Right lobe of liver (tissue), 6 donors: ENCODE measurements around the gene SEMA3A. TPM values are rescaled to one million over a fixed set of nuclear protein-coding genes. Genes with fewer than 3 reads are reported as not detected.

Source experiments
- ATAC-seq, 4 donors: fragments of 200-7000 bp; cut with Tn5 transposase; one replicate each; pipeline ENCODE4 v1.9.1; 2020; ENCODE audit warnings: mild to moderate bottlenecking in 4 of 4, moderate library complexity in 4 of 4
- DNase-seq, 3 donors: peaks; one replicate each; pipeline ENCODE4 v3.0.0-alpha.2; 2020
- H3K27ac ChIP-seq, 3 donors: fragments of 200-600 bp; one replicate each; pipeline ENCODE4 v1.8.0; 2022
- H3K27me3 ChIP-seq, 2 donors: fragments of 200-600 bp; one replicate each; pipeline ENCODE4 v1.8.0; 2022
- H3K36me3 ChIP-seq, 4 donors: fragments of 200-600 bp; sonication (generic) in 1 of 4; one replicate each; pipeline versions ENCODE4 v1.5.1 to v1.8.0; 2017 to 2022; ENCODE audit warnings: control low read depth in 1 of 4
- H3K4me1 ChIP-seq, 4 donors: fragments of 200-600 bp; sonication (generic) in 1 of 4; one replicate each; pipeline versions ENCODE4 v1.5.1 to v1.8.0; 2017 to 2022; ENCODE audit warnings: control low read depth in 1 of 4
- H3K4me3 ChIP-seq, 3 donors: fragments of 200-600 bp; one replicate each; pipeline ENCODE4 v1.8.0; 2022
- H3K9me3 ChIP-seq, 4 donors: fragments of 200-600 bp; sonication (generic) in 1 of 4; one replicate each; pipeline versions ENCODE4 v1.5.1 to v1.8.0; 2017 to 2022; ENCODE audit warnings: control low read depth in 1 of 4
- POLR2A ChIP-seq: fragments of 450-650 bp; IDR thresholded peaks from one replicate; pipeline ENCODE4 v1.6.1; 2017; ENCODE audit warnings: antibody characterized with exemption, mild to moderate bottlenecking
- WGBS: methylation state at CpG from one replicate; pipeline ENCODE4 v1.1.6; 2018; ENCODE audit warnings: low coverage, low lambda C conversion rate; ENCODE audit not compliant: insufficient coverage; ENCODE audit errors: missing lambda C conversion rate; 5-methylcytosine and 5-hydroxymethylcytosine counted together
- intact Hi-C, 2 donors: fragments of 100-400 bp; cut with DNase I; formaldehyde crosslinking; loops; one replicate each; pipeline versions ENCODE4 v1.11.2 to v1.14.1; 2022
- total RNA-seq, 6 experiments: library from RNA; depleted of rRNA in 2 of 6; stranded (reverse); fragments of >200 nt in 2 of 6; fragmentation: NEBNext Ultra II Directional in 3 of 6; extraction: Animal tissue kit (Norgen Biotek cat#: 25700) in 3 of 6; gene quantifications; one replicate each; pipeline versions ENCODE4 v1.1.0 to v1.2.4, GENCODE V29; 2016 to 2023
- TF ChIP-seq, protein P1 (sequence below), 4 donors: fragments of 200-600 bp in 3 of 4; fragments of 450-650 bp in 1 of 4; IDR thresholded peaks; one replicate each; pipeline versions ENCODE4 v1.5.1 to v1.8.0; 2016 to 2022; ENCODE audit warnings: antibody characterized with exemption in 4 of 4, mild to moderate bottlenecking in 2 of 4
- donor health status: DM: no; HTN: yes; CAD: no.
- donor health status: DM: no; HTN: no; CAD: no.
- donor health status: DM: no; HTN: no; CAD: no.
- donor health status: DM: no; HTN: yes; CAD: no.
- donor health status: DM: no; HTN: yes; CAD: no.

SEMA3A gene
- total RNA-seq, 6 experiments from 2014 or later: 0.12 to 0.57 (median 0.29) TPM; not detected in 1

DNA sequence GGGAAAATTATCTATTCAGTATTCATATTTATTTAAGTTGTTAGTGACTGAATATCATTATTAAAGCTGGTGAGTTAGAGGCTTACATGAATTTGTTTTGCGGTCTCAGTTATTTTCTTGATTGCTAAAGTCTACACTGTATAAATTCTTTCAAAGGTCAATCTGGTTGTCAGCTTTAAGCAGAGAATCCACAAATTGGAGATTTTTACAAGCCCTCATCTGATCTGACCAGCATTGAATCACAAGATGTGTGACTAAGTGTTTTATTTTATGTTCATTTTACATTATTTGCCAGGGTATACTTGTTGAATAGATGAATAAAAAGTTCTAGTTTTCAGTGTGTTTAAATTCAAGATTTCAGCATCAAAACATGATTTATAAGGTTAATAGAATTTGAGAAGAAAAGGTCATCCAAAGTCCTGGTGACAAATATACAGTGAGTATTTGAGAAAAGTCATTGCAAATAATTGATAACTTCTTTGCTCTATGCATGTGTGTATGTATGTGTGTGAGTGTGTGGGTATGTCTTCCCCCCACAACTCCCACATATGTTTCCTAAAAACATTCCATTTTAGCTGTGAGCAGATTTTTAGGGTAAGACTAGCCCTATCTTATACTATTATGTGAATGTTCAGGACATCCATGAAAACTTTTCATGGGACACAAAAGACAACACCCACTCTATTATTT lies 4.4 kb downstream of the SEMA3A start:
- WGBS: 91% methylated on average over 1 of the region's 1 CpG
- TF ChIP-seq, protein P1, sequence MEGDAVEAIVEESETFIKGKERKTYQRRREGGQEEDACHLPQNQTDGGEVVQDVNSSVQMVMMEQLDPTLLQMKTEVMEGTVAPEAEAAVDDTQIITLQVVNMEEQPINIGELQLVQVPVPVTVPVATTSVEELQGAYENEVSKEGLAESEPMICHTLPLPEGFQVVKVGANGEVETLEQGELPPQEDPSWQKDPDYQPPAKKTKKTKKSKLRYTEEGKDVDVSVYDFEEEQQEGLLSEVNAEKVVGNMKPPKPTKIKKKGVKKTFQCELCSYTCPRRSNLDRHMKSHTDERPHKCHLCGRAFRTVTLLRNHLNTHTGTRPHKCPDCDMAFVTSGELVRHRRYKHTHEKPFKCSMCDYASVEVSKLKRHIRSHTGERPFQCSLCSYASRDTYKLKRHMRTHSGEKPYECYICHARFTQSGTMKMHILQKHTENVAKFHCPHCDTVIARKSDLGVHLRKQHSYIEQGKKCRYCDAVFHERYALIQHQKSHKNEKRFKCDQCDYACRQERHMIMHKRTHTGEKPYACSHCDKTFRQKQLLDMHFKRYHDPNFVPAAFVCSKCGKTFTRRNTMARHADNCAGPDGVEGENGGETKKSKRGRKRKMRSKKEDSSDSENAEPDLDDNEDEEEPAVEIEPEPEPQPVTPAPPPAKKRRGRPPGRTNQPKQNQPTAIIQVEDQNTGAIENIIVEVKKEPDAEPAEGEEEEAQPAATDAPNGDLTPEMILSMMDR (IDR thresholded peaks at IDR 0.05): no peak
- TF ChIP-seq POLR2A: no peak

DNA sequence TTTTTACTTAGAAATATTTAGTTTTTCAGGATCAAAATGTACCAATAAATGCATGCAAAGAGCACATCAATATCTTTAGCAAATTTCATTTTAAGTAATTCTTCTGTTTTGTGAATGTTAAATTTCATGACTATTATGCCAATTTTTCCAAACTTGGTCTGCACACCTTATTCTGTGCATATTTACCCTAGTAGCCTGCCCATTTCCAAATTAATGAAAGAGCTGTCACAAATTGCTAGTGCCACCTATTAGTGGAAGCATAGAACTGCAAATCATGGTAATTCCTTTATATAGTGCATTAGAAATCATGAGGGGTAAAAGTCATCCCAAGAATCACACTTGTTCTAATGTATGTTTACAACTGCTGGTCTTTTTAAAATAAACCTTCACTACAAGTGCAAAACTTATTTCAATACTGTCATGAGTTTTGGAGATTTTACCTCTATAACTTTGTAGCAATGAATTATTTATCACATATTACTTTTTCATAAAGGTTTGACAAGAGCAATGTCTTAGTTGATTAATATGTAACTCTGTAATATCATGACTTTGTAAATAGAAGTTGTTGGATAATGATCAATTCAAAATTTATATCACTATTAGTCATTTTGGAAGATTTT lies 5.7 kb downstream of the SEMA3A start:
- Histone ChIP-seq H3K27ac (no peak overlapping the region), H3K4me1 (no peaks in the 10 kb centered on the region), H3K36me3 (no peaks in the 10 kb centered on the region), H3K9me3 (no peaks in the 10 kb centered on the region), H3K27me3 (no peaks in the 10 kb centered on the region), H3K4me3 (no peak overlapping the region)
- TF ChIP-seq, protein P1 (IDR thresholded peaks at IDR 0.05): peak in 3 of 4 donors; percentile 24 to 27 (median 25)
- no peak for TF ChIP-seq POLR2A
- intact Hi-C loops: no loop called here
- DNase-seq (no peak), ATAC-seq (no peak)

More for the DNA sequence above, 4.4 kb downstream of the SEMA3A start:
- no peak for ATAC-seq
- Histone ChIP-seq H3K27ac (no peak overlapping the region), H3K4me1 (no peaks in the 10 kb centered on the region), H3K9me3 (no peaks in the 10 kb centered on the region), H3K27me3 (no peaks in the 10 kb centered on the region), H3K4me3 (no peak overlapping the region), H3K36me3 (no peaks in the 10 kb centered on the region)
- DNase-seq: no peak
- intact Hi-C loops: no loop called here

DNA sequence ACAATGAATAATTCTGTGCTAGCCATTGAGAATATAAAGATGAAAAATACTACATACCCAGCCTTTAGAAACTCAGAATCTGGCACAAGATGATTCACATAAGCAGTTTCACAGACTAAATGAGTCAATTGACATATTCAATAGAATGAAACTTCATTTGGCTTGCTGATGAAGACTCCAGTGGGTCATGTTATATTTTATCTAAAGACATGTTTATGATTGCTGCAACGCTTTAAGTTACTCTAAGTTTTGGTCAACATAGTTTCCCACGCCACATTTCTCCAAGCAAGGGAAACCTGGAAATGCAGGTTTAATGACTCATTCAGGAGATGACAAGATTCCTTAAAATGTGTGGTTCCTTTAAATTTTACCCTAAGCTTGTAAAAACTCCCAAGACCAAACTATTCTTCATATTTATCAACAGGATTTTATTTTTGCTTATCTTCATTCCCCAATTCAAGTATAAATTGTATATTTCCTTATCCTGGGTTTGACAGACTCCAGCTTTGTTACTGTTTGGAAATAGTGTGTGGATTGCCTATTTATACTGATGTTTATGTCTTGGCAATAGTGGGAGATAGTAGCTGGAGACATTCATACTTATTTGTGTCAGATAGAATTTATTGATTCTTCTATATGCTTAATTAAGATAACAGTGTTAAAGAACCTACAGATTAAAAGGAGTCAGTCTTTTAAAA lies 6.6 kb downstream of the SEMA3A start:
- Histone ChIP-seq H3K27ac (no peak overlapping the region), H3K9me3 (no peaks in the 10 kb centered on the region), H3K36me3 (no peaks in the 10 kb centered on the region), H3K4me1 (no peaks in the 10 kb centered on the region), H3K27me3 (no peaks in the 10 kb centered on the region), H3K4me3 (no peak overlapping the region)
- no peak for TF ChIP-seq POLR2A
- intact Hi-C loops: no loop called here
- ATAC-seq (no peak), DNase-seq (no peak)
- WGBS: 42% methylated on average over 2 of the region's 2 CpGs

DNA sequence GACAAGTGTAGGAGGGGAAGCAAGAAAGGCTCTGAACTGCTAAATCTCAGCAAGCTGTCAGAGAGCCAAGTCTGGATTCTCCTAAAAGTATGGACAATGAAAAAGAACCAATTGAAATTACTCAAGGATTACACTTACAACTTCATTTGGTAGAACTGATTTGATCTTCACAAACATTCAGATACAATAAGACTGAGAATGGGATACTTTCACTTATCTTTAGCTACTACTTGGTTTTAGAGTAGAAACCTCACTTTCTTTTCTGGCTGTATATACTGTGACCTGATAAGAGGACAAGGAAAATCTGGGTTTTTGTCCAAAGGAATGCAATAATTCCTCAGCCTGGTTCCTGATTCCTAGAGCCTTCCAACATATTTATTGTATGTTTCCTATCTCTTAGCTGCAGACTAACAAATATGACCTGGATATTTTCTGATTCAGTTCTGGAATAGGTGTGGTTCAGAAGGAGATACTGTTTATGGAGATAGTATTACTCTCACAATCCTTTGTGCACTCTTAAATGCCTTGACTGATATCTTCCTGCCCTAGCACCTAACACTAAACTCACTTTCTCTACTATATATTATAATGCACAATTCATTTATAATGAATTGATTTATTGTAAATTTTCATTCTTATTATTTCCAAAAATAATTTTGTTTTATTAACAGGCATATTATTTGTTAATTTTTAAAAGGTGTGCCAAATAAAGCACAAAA lies 7.3 kb downstream of the SEMA3A start:
- Histone ChIP-seq H3K27me3 (no peaks in the 10 kb centered on the region), H3K36me3 (no peaks in the 10 kb centered on the region), H3K27ac (no peak overlapping the region), H3K9me3 (no peaks in the 10 kb centered on the region), H3K4me1 (no peaks in the 10 kb centered on the region), H3K4me3 (no peak overlapping the region)
- no peak for TF ChIP-seq POLR2A
- TF ChIP-seq, protein P1 (IDR thresholded peaks at IDR 0.05): no peak
- DNase-seq (no peak), ATAC-seq (no peak)
- intact Hi-C loops: no loop called here

DNA sequence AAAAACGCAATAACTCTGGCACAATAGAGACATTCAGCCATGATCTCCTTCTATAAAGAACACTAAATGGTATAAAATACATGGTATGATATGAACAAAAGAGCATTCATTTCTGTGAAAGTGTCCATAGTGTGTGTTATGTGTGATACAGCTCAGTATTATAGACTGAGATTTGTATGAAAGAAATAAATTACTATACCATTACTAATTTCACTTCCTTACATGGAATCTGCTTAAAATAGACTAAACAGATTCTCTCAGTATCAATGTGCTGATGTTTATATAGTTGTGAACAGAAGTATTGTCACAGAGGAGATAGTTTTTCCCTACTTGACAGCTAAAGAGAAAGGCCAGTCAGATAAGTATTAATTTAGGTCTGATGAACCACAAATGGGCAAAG lies 10.8 kb downstream of the SEMA3A start:
- H3K9me3 ChIP-seq: no peaks in the 10 kb centered on the region
- H3K4me1 ChIP-seq: no peaks in the 10 kb centered on the region
- TF ChIP-seq POLR2A: no peak
- TF ChIP-seq, protein P1 (IDR thresholded peaks at IDR 0.05): no peak
- no peaks in the 10 kb centered on the region for H3K27me3 ChIP-seq
- H3K27ac ChIP-seq: no peak overlapping the region
- ATAC-seq (no peak), DNase-seq (no peak)
- intact Hi-C loops: no loop called here
- H3K36me3 ChIP-seq: no peaks in the 10 kb centered on the region
- 59% methylated on average over 1 of the region's 1 CpG for WGBS
- H3K4me3 ChIP-seq: no peak overlapping the region
